Effector memory CD4-positive, alpha-beta T cell (primary cell): Measurements from ENCODE around the gene MYT1.

Source experiments
- DNase-seq, 3 donors: peaks; one replicate each; pipeline ENCODE4 v3.0.0-alpha.2; 2020
- H3K27ac ChIP-seq: 2 replicates; pipeline ENCODE4 v1.7.0; 2013; ENCODE audit warnings: mild to moderate bottlenecking, low read length, moderate library complexity; ENCODE audit not compliant: insufficient read depth, poor library complexity, severe bottlenecking
- H3K27me3 ChIP-seq: replicated peaks from 2 replicates; pipeline ENCODE4 v1.7.0; 2013; ENCODE audit warnings: mild to moderate bottlenecking, low read length; ENCODE audit not compliant: insufficient read depth, control insufficient read depth, poor library complexity, severe bottlenecking
- H3K36me3 ChIP-seq: 2 replicates; pipeline ENCODE4 v1.7.0; 2013; ENCODE audit warnings: mild to moderate bottlenecking, low read length, moderate library complexity; ENCODE audit not compliant: control insufficient read depth, insufficient read depth
- H3K4me1 ChIP-seq: 2 replicates; pipeline ENCODE4 v1.7.0; 2013; ENCODE audit warnings: low read length, mild to moderate bottlenecking; ENCODE audit not compliant: control insufficient read depth, insufficient read depth, poor library complexity, severe bottlenecking
- H3K4me3 ChIP-seq: 2 replicates; pipeline ENCODE4 v1.7.0; 2013; ENCODE audit warnings: low read length, low read depth, mild to moderate bottlenecking; ENCODE audit not compliant: insufficient read depth, poor library complexity, severe bottlenecking
- H3K9me3 ChIP-seq: 2 replicates; pipeline ENCODE4 v1.7.0; 2013; ENCODE audit warnings: mild to moderate bottlenecking, low read length, moderate library complexity; ENCODE audit not compliant: control insufficient read depth

MYT1 gene

GRCh38 chr20:64212755-64213154 is 48.5 kb downstream of the MYT1 start:
- no peak for DNase-seq
- H3K4me3 ChIP-seq, result no peak overlapping the region
- no peaks in the 10 kb centered on the region for H3K9me3 ChIP-seq
- no peaks in the 10 kb centered on the region for H3K36me3 ChIP-seq
- H3K4me1 ChIP-seq, result peaks cover 14% of the 10 kb centered on the region
- H3K27me3 ChIP-seq, result no peaks in the 10 kb centered on the region
- no peak overlapping the region for H3K27ac ChIP-seq

GRCh38 chr20:64214113-64214512 is 49.9 kb downstream of the MYT1 start:
- H3K4me1 ChIP-seq, result peaks cover 14% of the 10 kb centered on the region
- H3K27me3 ChIP-seq, result no peaks in the 10 kb centered on the region

GRCh38 chr20:64214952-64215351 is 50.7 kb downstream of the MYT1 start:
- no peak for DNase-seq
- H3K4me3 ChIP-seq, result no peak overlapping the region
- H3K27me3 ChIP-seq, result no peaks in the 10 kb centered on the region
- no peak overlapping the region for H3K27ac ChIP-seq
- H3K9me3 ChIP-seq, result no peaks in the 10 kb centered on the region
- H3K36me3 ChIP-seq, result no peaks in the 10 kb centered on the region
- H3K4me1 ChIP-seq, result peaks cover 14% of the 10 kb centered on the region

More at GRCh38 chr20:64214113-64214512, 49.9 kb downstream of the MYT1 start:
- Histone ChIP-seq H3K36me3 (no peaks in the 10 kb centered on the region), H3K9me3 (no peaks in the 10 kb centered on the region), H3K27ac (no peak overlapping the region), H3K4me3 (no peak overlapping the region)
- no peak for DNase-seq

- no peaks in the 10 kb centered on the region for H3K27me3 ChIP-seq
- no peak overlapping the region for H3K4me3 ChIP-seq
- no peaks in the 10 kb centered on the region for H3K36me3 ChIP-seq
- DNase-seq, result no peak
- no peak overlapping the region for H3K27ac ChIP-seq
- peaks cover 14% of the 10 kb centered on the region for H3K4me1 ChIP-seq
- H3K9me3 ChIP-seq, result no peaks in the 10 kb centered on the region
Measured at GRCh38 chr20:64216036-64216435, 51.8 kb downstream of the MYT1 start.

- no peaks in the 10 kb centered on the region for H3K27me3 ChIP-seq
- H3K36me3 ChIP-seq, result no peaks in the 10 kb centered on the region
- no peaks in the 10 kb centered on the region for H3K9me3 ChIP-seq
- DNase-seq, result no peak
- H3K4me1 ChIP-seq, result peaks cover 14% of the 10 kb centered on the region
- H3K4me3 ChIP-seq, result no peak overlapping the region
- H3K27ac ChIP-seq, result no peak overlapping the region
Measured at GRCh38 chr20:64216910-64217309, 52.7 kb downstream of the MYT1 start.

- Histone ChIP-seq H3K27me3 (no peaks in the 10 kb centered on the region), H3K4me1 (peaks cover 14% of the 10 kb centered on the region), H3K4me3 (no peak overlapping the region), H3K9me3 (no peaks in the 10 kb centered on the region), H3K36me3 (no peaks in the 10 kb centered on the region), H3K27ac (no peak overlapping the region)
- DNase-seq, result no peak
Measured at GRCh38 chr20:64217539-64218221, 53.4 kb downstream of the MYT1 start.

GRCh38 chr20:64219202-64219601 is 55.0 kb downstream of the MYT1 start:
- Histone ChIP-seq H3K36me3 (no peaks in the 10 kb centered on the region), H3K4me3 (no peak overlapping the region), H3K27ac (no peak overlapping the region), H3K4me1 (peaks cover 14% of the 10 kb centered on the region), H3K27me3 (no peaks in the 10 kb centered on the region), H3K9me3 (no peaks in the 10 kb centered on the region)
- DNase-seq, result no peak

GRCh38 chr20:64219730-64220129 is 55.5 kb downstream of the MYT1 start:
- no peak for DNase-seq
- peaks cover 11% of the 10 kb centered on the region for H3K4me1 ChIP-seq
- H3K9me3 ChIP-seq, result no peaks in the 10 kb centered on the region
- H3K27me3 ChIP-seq, result no peaks in the 10 kb centered on the region
- H3K27ac ChIP-seq, result no peak overlapping the region
- no peak overlapping the region for H3K4me3 ChIP-seq
- H3K36me3 ChIP-seq, result no peaks in the 10 kb centered on the region

GRCh38 chr20:64220420-64220819 is 56.2 kb downstream of the MYT1 start:
- H3K36me3 ChIP-seq, result no peaks in the 10 kb centered on the region
- H3K27me3 ChIP-seq, result no peaks in the 10 kb centered on the region
- no peak overlapping the region for H3K27ac ChIP-seq
- DNase-seq, result no peak
- H3K4me1 ChIP-seq, result peaks cover 5% of the 10 kb centered on the region
- no peak overlapping the region for H3K4me3 ChIP-seq
- H3K9me3 ChIP-seq, result no peaks in the 10 kb centered on the region

- H3K27ac ChIP-seq, result no peak overlapping the region
- peaks cover 1% of the 10 kb centered on the region for H3K4me1 ChIP-seq
- no peak overlapping the region for H3K4me3 ChIP-seq
- no peaks in the 10 kb centered on the region for H3K27me3 ChIP-seq
- H3K9me3 ChIP-seq, result no peaks in the 10 kb centered on the region
- DNase-seq, result no peak
- no peaks in the 10 kb centered on the region for H3K36me3 ChIP-seq
Measured at GRCh38 chr20:64220891-64221527, 56.8 kb downstream of the MYT1 start.
